Gastrocnemius medialis (tissue), 4 donors: ENCODE results near the gene POU2AF1. TPM values are rescaled to one million over a fixed set of nuclear protein-coding genes. Genes with fewer than 3 reads are reported as not detected.

Source experiments
- ATAC-seq, 2 donors: fragments of 150-250 bp; one replicate each; pipeline ENCODE4 v1.9.1; 2016
- DNase-seq, 2 donors: peaks; one replicate each; pipeline ENCODE4 v3.0.0-alpha.2; 2019
- H3K27ac ChIP-seq, 4 donors: fragments of 200-600 bp; sonication (generic); 1 replicate in 1 of 4; 2 replicates in 3 of 4; pipeline ENCODE4 v1.5.1; 2016 to 2018; ENCODE audit warnings: mild to moderate bottlenecking in 2 of 4, moderate library complexity in 1 of 4
- H3K27me3 ChIP-seq, 3 donors: fragments of 200-600 bp; sonication (generic) in 2 of 3; 1 replicate in 1 of 3; 2 replicates in 2 of 3; pipeline versions ENCODE4 v1.5.1 to v1.6.0; 2016 to 2019; ENCODE audit warnings: mild to moderate bottlenecking in 1 of 3, moderate library complexity in 1 of 3
- H3K36me3 ChIP-seq, 2 donors: fragments of 200-600 bp; sonication (generic) in 1 of 2; one replicate each; pipeline ENCODE4 v1.5.1; 2017 to 2018
- H3K4me1 ChIP-seq, 2 donors: fragments of 200-600 bp; sonication (generic) in 1 of 2; one replicate each; pipeline ENCODE4 v1.5.1; 2016 to 2017; ENCODE audit warnings: mild to moderate bottlenecking in 2 of 2
- H3K4me3 ChIP-seq, 4 donors: fragments of 200-600 bp; sonication (generic) in 3 of 4; 1 replicate in 1 of 4; 2 replicates in 3 of 4; pipeline ENCODE4 v1.5.1; 2016 to 2019; ENCODE audit warnings: mild to moderate bottlenecking in 2 of 4
- H3K9me3 ChIP-seq, 3 donors: fragments of 200-600 bp; sonication (generic) in 2 of 3; 1 replicate in 1 of 3; 2 replicates in 2 of 3; pipeline ENCODE4 v1.5.1; 2016 to 2019
- CTCF ChIP-seq, 5 experiments: fragments of 450-650 bp in 3 of 5; fragments of 200-600 bp in 2 of 5; sonication (generic) in 2 of 5; IDR thresholded peaks in 4 of 5; conservative IDR thresholded peaks in 1 of 5; 1 replicate in 4 of 5; 2 replicates in 1 of 5; pipeline ENCODE4 v1.5.1; 2016 to 2019; ENCODE audit warnings: antibody characterized with exemption in 5 of 5, mild to moderate bottlenecking in 3 of 5, moderate library complexity in 3 of 5
- POLR2A ChIP-seq, 2 donors: fragments of 450-650 bp; IDR thresholded peaks; one replicate each; pipeline ENCODE4 v1.6.1; 2017; ENCODE audit warnings: antibody characterized with exemption in 2 of 2, mild to moderate bottlenecking in 2 of 2, moderate library complexity in 2 of 2
- in situ Hi-C, 4 donors: fragments of 200-750 bp; cut with MboI; loops; one replicate each; pipeline versions ENCODE4 v1.15.0 to v1.8.0; 2017; ENCODE audit warnings: low sequenced_read_pairs in 4 of 4
- intact Hi-C: fragments of 100-400 bp; cut with DNase I; formaldehyde crosslinking; loops from one replicate; pipeline ENCODE4 v1.15.1; 2023; ENCODE audit warnings: low total_unique reads
- total RNA-seq, 4 donors: library from RNA; depleted of rRNA; stranded (reverse); fragments of >200 nt; gene quantifications; one replicate each; pipeline versions ENCODE4 v1.1.0 to v1.2.3, GENCODE V29; 2016

POU2AF1 gene
- total RNA-seq, 4 donors from 2014 or later = 0.29 to 0.78 TPM; not detected in 2

DNA sequence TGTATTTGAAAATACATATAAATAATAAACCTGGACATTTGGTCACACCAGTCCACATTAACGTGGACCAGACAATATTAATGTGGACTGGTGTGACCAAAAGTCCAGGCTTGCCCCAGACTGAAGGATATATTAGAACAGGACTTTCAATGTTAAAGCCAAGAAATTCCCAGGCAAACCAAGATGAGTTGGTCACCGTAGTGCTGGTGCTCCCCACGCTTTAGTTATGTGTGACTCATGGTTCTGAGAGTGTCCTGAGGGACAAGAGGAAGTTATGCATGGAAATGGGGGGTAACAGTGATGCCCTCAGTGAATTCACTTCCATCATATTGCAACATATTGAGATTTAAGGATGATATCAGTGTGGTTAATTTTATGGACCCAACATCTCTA, 31.4 kb downstream of the POU2AF1 start:
- ATAC-seq (peak; percentile 58 to 61), DNase-seq (peak in 1 of 2 donors; percentile 29)
- no peaks in the 10 kb centered on the region for H3K27me3 ChIP-seq
- TF ChIP-seq CTCF (IDR thresholded peaks at IDR 0.05 in 4 of 5, conservative IDR thresholded peaks at IDR 0.05 in 1 of 5) (no peak), POLR2A (IDR thresholded peaks at IDR 0.05) (no peak)
- no peak overlapping the region for H3K27ac ChIP-seq
- no peaks in the 10 kb centered on the region for H3K9me3 ChIP-seq
- no peak overlapping the region for H3K4me3 ChIP-seq
- intact Hi-C loops (loop anchor here (10.0 kb wide), 1 partner anchor 77 kb away; no protein-coding TSS in a partner anchor), in situ Hi-C loops (no loop called here)
- no peaks in the 10 kb centered on the region for H3K36me3 ChIP-seq
- no peaks in the 10 kb centered on the region for H3K4me1 ChIP-seq

GRCh38 chr11:111347002-111347722, 31.9 kb downstream of the POU2AF1 start:
- Histone ChIP-seq H3K27ac (peak overlapping the region in 2 of 4 donors; percentile 10 to 24), H3K4me1 (no peaks in the 10 kb centered on the region), H3K9me3 (no peaks in the 10 kb centered on the region), H3K27me3 (no peaks in the 10 kb centered on the region), H3K4me3 (no peak overlapping the region), H3K36me3 (no peaks in the 10 kb centered on the region)
- ATAC-seq (peak; percentile 71 to 84), DNase-seq (peak; percentile 25 to 63)
- intact Hi-C loops = loop anchor here (10.0 kb wide), 1 partner anchor 78 kb away; no protein-coding TSS in a partner anchor
- in situ Hi-C loops = no loop called here
- no peak for TF ChIP-seq CTCF (IDR thresholded peaks at IDR 0.05 in 4 of 5, conservative IDR thresholded peaks at IDR 0.05 in 1 of 5)
- no peak for TF ChIP-seq POLR2A (IDR thresholded peaks at IDR 0.05)

GRCh38 chr11:111344032-111344431, 35.0 kb downstream of the POU2AF1 start:
- Histone ChIP-seq H3K27ac (no peak overlapping the region), H3K9me3 (peaks cover 0 to 2% (median 0%) of the 10 kb centered on the region in 3 donors), H3K4me3 (no peak overlapping the region), H3K4me1 (no peaks in the 10 kb centered on the region), H3K27me3 (no peaks in the 10 kb centered on the region), H3K36me3 (no peaks in the 10 kb centered on the region)
- in situ Hi-C loops = no loop called here
- TF ChIP-seq POLR2A (IDR thresholded peaks at IDR 0.05) (no peak), CTCF (IDR thresholded peaks at IDR 0.05 in 4 of 5, conservative IDR thresholded peaks at IDR 0.05 in 1 of 5) (no peak)
- ATAC-seq = peak; percentile 66 to 70
- intact Hi-C loops = loop anchor here (10.0 kb wide), 1 partner anchor 81 kb away; no protein-coding TSS in a partner anchor
- peak; percentile 45 to 71 for DNase-seq

DNA sequence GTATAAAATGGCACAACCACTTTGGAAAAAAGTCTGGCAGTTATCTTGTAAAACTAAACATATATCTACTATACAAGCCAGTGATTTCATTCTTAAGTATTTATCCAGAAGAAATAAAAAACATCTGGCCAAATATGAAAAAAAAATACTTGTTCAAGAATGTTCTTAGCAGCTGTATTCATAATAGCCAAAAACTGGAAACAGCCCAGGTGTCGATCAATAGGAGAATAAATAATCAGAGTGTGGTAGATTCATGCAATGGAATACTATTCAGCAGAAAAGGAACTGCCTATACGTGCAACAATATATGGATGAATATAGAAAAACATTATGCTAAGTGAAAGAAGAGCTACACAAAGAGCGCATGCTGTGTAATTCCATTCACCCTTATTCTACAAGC, 36.7 kb downstream of the POU2AF1 start:
- Histone ChIP-seq H3K36me3 (no peaks in the 10 kb centered on the region), H3K9me3 (peaks cover 0 to 2% (median 0%) of the 10 kb centered on the region in 3 donors), H3K4me3 (no peak overlapping the region), H3K27ac (no peak overlapping the region), H3K27me3 (no peaks in the 10 kb centered on the region), H3K4me1 (no peaks in the 10 kb centered on the region)
- no peak for DNase-seq
- in situ Hi-C loops = no loop called here
- intact Hi-C loops = loop anchor here (10.0 kb wide), 1 partner anchor 82 kb away; no protein-coding TSS in a partner anchor
- TF ChIP-seq CTCF (IDR thresholded peaks at IDR 0.05 in 4 of 5, conservative IDR thresholded peaks at IDR 0.05 in 1 of 5) = no peak
- no peak for TF ChIP-seq POLR2A (IDR thresholded peaks at IDR 0.05)
- no peak for ATAC-seq
